Fibroblast of pulmonary artery (primary cell): ENCODE data around the gene HLA-E.
A peak's percentile ranks its signal among the peaks of the same experiment; 100 is the strongest.
"Not testable (repeated sequence)": the region's sequence is repeated elsewhere in the genome, so short reads cannot be mapped to it uniquely, and the experiment has no call there.

Experiments
- DNase-seq: peaks from one replicate; pipeline ENCODE4 v3.0.0-alpha.2; 2010; ENCODE audit warnings: low read depth
- H3K4me3 ChIP-seq: replicated peaks from 2 replicates; pipeline ENCODE4 v1.5.1; 2011; ENCODE audit warnings: low read depth, mild to moderate bottlenecking, control low read depth, low read length, moderate library complexity
- TF ChIP-seq, protein P1 (sequence below): IDR thresholded peaks from 2 replicates; pipeline ENCODE4 v1.5.1; 2011; ENCODE audit warnings: mild to moderate bottlenecking, control low read depth, low read length, inconsistent platforms; ENCODE audit errors: missing control alignments

The HLA-E gene

DNA sequence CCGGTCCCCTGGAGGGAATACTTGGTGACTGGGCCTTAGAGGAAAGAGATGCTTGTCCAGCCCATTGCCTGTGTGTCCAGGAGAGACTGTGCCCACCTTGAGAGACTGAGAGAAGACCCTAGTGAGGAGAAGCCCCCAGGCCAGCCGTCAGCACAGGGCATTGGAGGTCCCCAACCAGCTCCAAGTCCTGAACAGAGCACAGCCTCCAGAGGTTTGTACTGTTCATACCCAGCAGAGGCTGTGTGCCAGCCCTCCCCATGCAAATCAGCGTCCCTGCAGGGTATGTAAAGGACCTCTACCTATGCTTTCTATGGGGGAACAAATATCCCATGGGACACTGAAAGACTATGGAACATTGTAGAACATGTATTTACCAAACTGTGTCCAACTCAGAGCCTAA is 8.4 kb downstream of the HLA-E start:
- no peak for DNase-seq
- TF ChIP-seq, protein P1, sequence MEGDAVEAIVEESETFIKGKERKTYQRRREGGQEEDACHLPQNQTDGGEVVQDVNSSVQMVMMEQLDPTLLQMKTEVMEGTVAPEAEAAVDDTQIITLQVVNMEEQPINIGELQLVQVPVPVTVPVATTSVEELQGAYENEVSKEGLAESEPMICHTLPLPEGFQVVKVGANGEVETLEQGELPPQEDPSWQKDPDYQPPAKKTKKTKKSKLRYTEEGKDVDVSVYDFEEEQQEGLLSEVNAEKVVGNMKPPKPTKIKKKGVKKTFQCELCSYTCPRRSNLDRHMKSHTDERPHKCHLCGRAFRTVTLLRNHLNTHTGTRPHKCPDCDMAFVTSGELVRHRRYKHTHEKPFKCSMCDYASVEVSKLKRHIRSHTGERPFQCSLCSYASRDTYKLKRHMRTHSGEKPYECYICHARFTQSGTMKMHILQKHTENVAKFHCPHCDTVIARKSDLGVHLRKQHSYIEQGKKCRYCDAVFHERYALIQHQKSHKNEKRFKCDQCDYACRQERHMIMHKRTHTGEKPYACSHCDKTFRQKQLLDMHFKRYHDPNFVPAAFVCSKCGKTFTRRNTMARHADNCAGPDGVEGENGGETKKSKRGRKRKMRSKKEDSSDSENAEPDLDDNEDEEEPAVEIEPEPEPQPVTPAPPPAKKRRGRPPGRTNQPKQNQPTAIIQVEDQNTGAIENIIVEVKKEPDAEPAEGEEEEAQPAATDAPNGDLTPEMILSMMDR, result no peak
- H3K4me3 ChIP-seq, result no peak overlapping the region

DNA sequence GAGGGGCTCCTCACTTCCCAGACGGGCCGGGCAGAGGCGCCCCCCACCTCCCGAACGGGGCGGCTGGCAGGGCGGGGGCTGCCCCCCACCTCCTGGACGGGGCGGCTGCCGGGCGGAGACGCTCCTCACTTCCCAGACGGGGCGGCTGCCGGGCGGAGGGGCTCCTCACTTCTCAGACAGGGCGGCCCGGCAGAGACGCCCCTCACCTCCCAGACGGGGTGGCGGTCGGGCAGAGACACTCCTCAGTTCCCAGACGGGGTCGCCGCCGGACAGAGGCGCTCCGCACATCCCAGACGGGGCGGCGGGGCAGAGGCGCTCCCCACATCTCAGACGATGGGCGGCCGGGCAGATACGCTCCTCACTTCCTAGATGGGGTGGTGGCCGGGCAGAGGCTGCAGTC is 9.4 kb downstream of the HLA-E start:
- H3K4me3 ChIP-seq, DNase-seq: not testable (repeated sequence)

DNA sequence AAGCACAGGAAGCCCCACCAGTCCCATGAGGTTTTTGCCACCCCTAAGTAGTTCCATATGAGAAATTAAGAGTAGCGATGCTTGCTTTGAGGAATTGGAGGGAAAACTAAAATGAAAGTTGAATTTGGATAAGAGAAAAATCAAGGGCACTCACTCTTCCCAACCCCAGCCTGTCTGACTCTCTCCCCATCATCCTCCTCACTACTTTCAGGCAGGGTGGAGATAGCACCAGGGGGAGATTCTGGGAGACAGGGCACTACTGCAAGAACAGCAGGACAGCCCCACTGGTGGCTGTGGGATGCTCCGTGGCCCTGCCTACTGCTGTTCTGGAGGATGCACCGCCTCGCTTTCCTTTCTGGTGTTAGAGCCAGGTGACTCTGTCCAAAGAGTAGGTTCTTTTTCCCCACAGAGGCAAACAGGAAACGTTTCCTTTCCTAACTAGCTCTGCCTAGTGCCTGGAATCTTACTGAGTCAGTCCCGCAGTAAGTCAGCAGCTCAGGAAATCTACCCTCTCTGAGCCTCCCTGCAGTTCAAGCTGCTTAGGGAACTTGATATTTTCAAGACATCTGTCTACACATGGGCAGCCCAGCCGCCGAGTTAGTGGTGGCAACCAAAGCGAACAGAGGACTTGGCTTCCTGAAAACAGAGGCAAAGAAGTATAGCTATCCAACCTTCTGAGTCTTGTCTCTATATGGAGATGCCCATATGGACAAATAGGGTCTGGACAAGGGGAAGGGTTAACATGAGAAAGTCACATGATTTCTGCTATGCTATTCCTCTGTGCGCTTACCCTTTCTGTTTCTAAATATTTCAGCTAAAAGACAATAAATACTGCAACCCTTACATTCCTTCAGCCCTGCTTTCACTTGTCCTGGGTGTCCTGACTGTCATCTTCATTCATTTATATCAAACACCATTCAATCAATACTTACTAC is 11.4 kb downstream of the HLA-E start:
- no peak overlapping the region for H3K4me3 ChIP-seq
- TF ChIP-seq, protein P1, result no peak
- DNase-seq, result peak; percentile 66

- no peak for DNase-seq
- H3K4me3 ChIP-seq, result no peak overlapping the region
- TF ChIP-seq, protein P1, result no peak
These were observed 18.8 kb downstream of the HLA-E start for GRCh38 chr6:30507849-30508827.

DNA sequence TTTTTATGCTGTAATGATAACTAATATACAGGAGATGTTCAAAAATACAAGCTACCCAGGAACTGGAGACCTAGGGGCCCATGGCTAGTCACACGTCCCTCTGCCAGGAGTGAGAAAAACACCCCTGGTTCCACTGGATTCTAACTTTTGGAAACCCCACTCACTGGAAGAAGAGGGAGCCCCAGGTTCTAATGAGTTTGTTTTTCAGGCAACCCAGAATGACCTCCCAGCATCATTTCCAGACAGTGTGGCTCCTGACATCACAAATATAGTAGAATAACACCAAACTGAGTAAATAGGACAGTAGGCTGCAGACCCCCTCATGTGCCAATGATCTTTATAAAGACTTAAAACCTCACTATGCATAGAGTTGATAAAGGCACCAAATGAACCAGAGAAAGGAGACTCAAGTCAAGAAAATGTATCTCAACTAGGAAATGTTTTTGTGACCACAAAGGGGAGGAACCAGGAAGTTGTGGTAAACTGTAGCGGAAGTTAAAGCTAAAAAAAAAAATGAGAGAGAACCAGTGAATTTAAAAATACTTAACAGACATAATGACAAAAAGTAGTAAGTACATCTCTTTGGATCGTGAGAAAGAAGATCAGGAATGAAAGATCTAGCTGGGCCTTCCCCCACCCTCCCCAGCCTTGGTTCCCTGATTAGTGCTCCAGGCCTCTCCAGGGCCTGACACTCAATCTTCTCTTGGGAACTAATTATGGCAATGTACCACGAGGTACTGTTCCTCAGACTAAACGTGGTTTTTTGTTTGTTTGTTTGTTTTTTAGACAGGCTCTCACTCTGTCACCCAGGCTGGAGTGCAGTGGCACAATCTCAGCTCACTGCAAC is 19.8 kb downstream of the HLA-E start:
- no peak overlapping the region for H3K4me3 ChIP-seq
- TF ChIP-seq, protein P1, result no peak
- peak; percentile 74 for DNase-seq

DNA sequence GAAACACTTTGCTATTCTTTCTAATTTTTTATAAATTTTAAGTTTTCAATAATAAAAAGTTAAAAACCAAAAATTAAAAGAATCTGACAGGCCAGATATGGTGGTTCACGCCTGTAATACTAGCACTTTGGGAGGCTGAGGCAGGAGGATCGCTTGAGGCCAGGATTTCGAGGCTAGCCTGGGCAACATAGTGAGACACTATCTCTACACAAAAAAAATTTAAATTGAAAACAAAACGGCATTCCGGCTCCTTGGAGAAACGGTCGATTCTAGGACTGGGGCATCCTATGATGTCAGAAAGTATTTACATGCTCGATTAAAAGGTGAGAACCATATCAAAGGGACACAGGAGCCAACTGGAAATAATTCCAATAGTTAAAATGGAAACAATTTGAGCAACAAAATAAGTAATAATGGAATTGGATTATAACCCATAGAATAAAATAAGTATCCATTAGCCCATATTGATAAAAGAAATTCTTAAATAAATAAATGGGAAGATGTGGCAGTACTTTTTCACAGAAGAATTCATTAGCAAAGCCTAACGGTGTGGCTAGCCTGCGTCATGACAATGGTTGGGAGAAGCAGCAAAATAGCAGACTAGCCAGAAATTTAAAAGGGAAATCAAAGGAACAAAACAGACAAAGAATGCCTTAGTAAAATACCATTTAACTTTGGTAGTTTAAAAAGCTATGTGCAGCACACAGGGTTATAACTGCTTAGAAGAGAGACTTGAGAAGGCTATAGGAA is 21.3 kb downstream of the HLA-E start:
- TF ChIP-seq, protein P1, result no peak
- no peak for DNase-seq

More for the DNA sequence above, 21.3 kb downstream of the HLA-E start:
- H3K4me3 ChIP-seq, result no peak overlapping the region
